Mammary epithelial cell (primary cell): ENCODE data around the gene FSTL3.
"Not testable (repeated sequence)": the region's sequence is repeated elsewhere in the genome, so short reads cannot be mapped to it uniquely, and the experiment has no call there.

Experiments used
- EZH2 ChIP-seq: IDR thresholded peaks from 2 replicates; pipeline ENCODE4 v1.6.1; 2012; ENCODE audit warnings: low read length, inconsistent platforms, borderline replicate concordance
- TF ChIP-seq, protein P1 (sequence below), 2 donors: IDR thresholded peaks in 1 of 2; conservative IDR thresholded peaks in 1 of 2; 2 replicates each; pipeline ENCODE4 v1.5.1; 2011 to 2012; ENCODE audit warnings: inconsistent platforms in 2 of 2, low read length in 2 of 2, mild to moderate bottlenecking in 2 of 2, control low read depth in 1 of 2, low read depth in 1 of 2; ENCODE audit not compliant: insufficient read depth in 1 of 2; ENCODE audit errors: extremely low read depth in 1 of 2

DNA sequence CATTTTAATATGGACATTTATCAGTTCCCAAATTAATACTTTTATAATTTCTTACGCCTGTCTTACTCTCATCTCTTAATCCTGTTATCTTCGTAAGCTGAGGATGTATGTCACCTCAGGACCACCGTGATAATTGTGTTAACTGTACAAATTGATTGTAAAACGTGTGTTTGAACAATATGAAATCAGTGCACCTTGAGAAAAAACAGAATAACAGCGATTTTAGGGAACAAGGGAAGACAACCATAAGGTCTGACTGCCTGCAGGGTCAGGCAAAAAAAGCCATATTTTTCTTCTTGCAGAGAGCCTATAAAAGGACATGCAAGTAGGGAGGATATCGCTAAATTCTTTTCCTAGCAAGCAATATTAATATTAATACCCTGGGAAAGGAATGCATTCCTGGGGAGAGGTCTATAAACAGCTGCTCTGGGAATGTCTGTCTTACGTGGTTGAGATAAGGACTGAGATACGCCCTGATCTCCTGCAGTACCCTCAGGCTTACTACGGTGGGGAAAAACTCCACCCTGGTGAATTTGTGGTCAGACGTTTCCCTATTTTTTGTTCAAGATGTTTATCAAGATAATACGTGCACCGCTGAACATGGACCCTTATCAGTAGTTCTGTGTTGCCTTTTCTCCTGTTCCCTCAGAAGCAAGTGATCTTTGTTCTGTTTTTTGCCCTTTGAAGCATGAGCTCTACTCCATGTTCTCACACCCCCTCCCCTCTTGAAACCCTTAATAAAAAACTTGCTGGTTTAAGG, 7.3 kb upstream of the FSTL3 start:
- not testable (repeated sequence) for TF ChIP-seq EZH2
- TF ChIP-seq, protein P1, sequence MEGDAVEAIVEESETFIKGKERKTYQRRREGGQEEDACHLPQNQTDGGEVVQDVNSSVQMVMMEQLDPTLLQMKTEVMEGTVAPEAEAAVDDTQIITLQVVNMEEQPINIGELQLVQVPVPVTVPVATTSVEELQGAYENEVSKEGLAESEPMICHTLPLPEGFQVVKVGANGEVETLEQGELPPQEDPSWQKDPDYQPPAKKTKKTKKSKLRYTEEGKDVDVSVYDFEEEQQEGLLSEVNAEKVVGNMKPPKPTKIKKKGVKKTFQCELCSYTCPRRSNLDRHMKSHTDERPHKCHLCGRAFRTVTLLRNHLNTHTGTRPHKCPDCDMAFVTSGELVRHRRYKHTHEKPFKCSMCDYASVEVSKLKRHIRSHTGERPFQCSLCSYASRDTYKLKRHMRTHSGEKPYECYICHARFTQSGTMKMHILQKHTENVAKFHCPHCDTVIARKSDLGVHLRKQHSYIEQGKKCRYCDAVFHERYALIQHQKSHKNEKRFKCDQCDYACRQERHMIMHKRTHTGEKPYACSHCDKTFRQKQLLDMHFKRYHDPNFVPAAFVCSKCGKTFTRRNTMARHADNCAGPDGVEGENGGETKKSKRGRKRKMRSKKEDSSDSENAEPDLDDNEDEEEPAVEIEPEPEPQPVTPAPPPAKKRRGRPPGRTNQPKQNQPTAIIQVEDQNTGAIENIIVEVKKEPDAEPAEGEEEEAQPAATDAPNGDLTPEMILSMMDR (conservative IDR thresholded peaks at IDR 0.05 in 1 of 2, IDR thresholded peaks at IDR 0.05 in 1 of 2; ENCODE audit: extremely low read depth in 1 of 2, insufficient read depth in 1 of 2, low read depth in 1 of 2, low read length in 2 of 2), result not testable (repeated sequence)
